ENCODE results near the gene PRC1.

Gene PRC1

GRCh38 chr15:90954712-90955623, 39.4 kb downstream of the PRC1 start, which contains the start of gene RCCD1:
Gene RCCD1, plus strand, starts transcription at chr15:90954884. Its CDS starts 1,851 bp downstream, at chr15:90956735.
- DNase-seq: peak; percentile 93 to 95

- DNase-seq: no peak
Measured at GRCh38 chr15:90953947-90954711, 40.2 kb downstream of the PRC1 start.

- no peak for DNase-seq
Measured at GRCh38 chr15:90952901-90953677, 41.2 kb downstream of the PRC1 start.

- DNase-seq: no peak
Measured at GRCh38 chr15:90950676-90951075, 43.7 kb downstream of the PRC1 start.

GRCh38 chr15:90949979-90950675, 44.2 kb downstream of the PRC1 start:
- no peak for DNase-seq

- DNase-seq: no peak
Measured at GRCh38 chr15:90948506-90948905, 45.8 kb downstream of the PRC1 start.

- no peak for DNase-seq
Measured at GRCh38 chr15:90947577-90948357, 46.6 kb downstream of the PRC1 start.

- DNase-seq: no peak
Measured at GRCh38 chr15:90946941-90947576, 47.3 kb downstream of the PRC1 start.

- no peak for DNase-seq
Measured at GRCh38 chr15:90946538-90946937, 47.8 kb downstream of the PRC1 start.

GRCh38 chr15:90945091-90945490, 49.2 kb downstream of the PRC1 start:
- no peak for DNase-seq

- no peak for DNase-seq
Measured at GRCh38 chr15:90942354-90943120, 51.8 kb downstream of the PRC1 start.

GRCh38 chr15:90941038-90941437, 53.3 kb downstream of the PRC1 start:
- no peak for DNase-seq

- DNase-seq: no peak
Measured at GRCh38 chr15:90939756-90940155, 54.6 kb downstream of the PRC1 start.

- no peak for DNase-seq
Measured at GRCh38 chr15:90938261-90938660, 56.1 kb downstream of the PRC1 start.

GRCh38 chr15:90936823-90937222, 57.5 kb downstream of the PRC1 start:
- no peak for DNase-seq

GRCh38 chr15:90934949-90935751, 59.2 kb downstream of the PRC1 start, which contains the start of gene UNC45A:
Gene UNC45A, plus strand, starts transcription at chr15:90935285. Its CDS starts 40 bp downstream, at chr15:90935325.
- peak; percentile 93 to 94 for DNase-seq

- DNase-seq: peak; percentile 92
Measured at GRCh38 chr15:90934256-90934948, 59.9 kb downstream of the PRC1 start.

GRCh38 chr15:90933301-90933700, 61.0 kb downstream of the PRC1 start:
- DNase-seq: no peak

GRCh38 chr15:90932660-90932991, 61.7 kb downstream of the PRC1 start:
- no peak for DNase-seq

All from NCI-H2081 (cell line).